OCI-LY7 (cell line): ENCODE results near the gene MALSU1.

Experiments used
- CTCF ChIP-seq: fragments of 200-600 bp; sonication (generic); conservative IDR thresholded peaks from 2 replicates; pipeline ENCODE4 v1.5.1; 2014; ENCODE audit warnings: mild to moderate bottlenecking, antibody characterized with exemption, low read length, moderate library complexity, mixed read lengths
- EZH2phosphoT487 ChIP-seq: fragments of 200-600 bp; sonication (generic); IDR thresholded peaks from 2 replicates; pipeline ENCODE4 v1.6.1; 2018; ENCODE audit warnings: low read depth, borderline replicate concordance, mild to moderate bottlenecking, mixed run types, antibody characterized with exemption, low read length, moderate library complexity, mixed read lengths

- TF ChIP-seq CTCF = no peak
- no peak for TF ChIP-seq EZH2phosphoT487
These were observed 696 bp downstream of the MALSU1 start for GRCh38 chr7:23299770-23300300.
